ENCODE results near the gene MYO7A. TPM values are rescaled to one million over a fixed set of nuclear protein-coding genes. Genes with fewer than 3 reads are reported as not detected.

The MYO7A gene
- total and polyA plus RNA-seq, 2 of the 4 experiments (the other 2 are of a cell fraction), result 0.02 TPM; not detected in 1

DNA sequence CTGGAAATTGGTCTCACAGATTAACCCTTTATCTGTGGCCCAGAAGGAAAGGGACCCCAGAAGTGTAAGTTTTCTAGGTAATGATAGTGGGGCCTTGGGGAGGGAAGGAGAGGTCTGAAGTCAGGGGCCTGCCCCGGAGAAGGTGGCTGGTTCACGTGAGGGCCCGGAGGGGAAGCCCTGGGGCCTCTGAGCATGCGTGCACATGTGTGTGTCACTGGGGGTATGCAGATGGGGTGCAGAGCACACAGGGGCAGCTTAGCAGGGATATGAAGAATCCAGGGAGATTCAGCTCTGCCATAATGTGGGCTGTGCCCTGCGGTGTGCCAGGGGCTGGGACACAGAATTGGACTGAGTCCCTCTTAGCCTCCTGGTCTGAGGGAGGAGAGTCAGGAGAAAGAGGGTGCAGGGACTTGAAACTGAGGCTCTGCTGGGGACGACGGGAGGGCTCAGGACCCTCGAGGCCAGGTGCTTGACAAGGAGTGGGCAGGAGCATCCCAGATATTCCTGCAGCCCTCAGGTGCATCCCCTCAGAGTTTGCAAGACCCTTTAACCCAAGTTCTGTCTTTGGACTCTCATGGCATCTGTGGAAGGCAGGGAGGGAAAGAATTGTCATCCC is 15.5 kb downstream of the MYO7A start:
- H2AK9ac ChIP-seq (replicated peaks; ENCODE audit: low read depth, low read length, poor library complexity), result no peak overlapping the region
- no peak overlapping the region for H2AK5ac ChIP-seq (ENCODE audit: low read depth, low read length)
- TF ChIP-seq FOS (IDR thresholded peaks at IDR 0.05; ENCODE audit: low read depth, low read length), result no peak
- TF ChIP-seq BHLHE40 (IDR thresholded peaks at IDR 0.05; ENCODE audit: low read depth, low read length), result no peak
- no peak for TF ChIP-seq RFX5 (IDR thresholded peaks at IDR 0.05; ENCODE audit: low read depth, low read length)
- TF ChIP-seq POLR2A (IDR thresholded peaks at IDR 0.05; ENCODE audit: low read depth, low read length), result no peak
- no peak for TF ChIP-seq ELK1 (IDR thresholded peaks at IDR 0.05; ENCODE audit: borderline replicate concordance, low read depth, low read length)
- TF ChIP-seq CHD1 (IDR thresholded peaks at IDR 0.05; ENCODE audit: low read depth, low read length), result no peak
- TF ChIP-seq NFE2L2 (IDR thresholded peaks at IDR 0.05; ENCODE audit: low read depth, low read length), result no peak
- TF ChIP-seq SMC3 (IDR thresholded peaks at IDR 0.05; ENCODE audit: low read depth, low read length), result no peak
- TF ChIP-seq CEBPB (IDR thresholded peaks at IDR 0.05; ENCODE audit: low read depth, low read length), result no peak
- no peak for TF ChIP-seq MAFK (IDR thresholded peaks at IDR 0.05; ENCODE audit: low read depth, low read length)
- no peak for TF ChIP-seq MAZ (IDR thresholded peaks at IDR 0.05; ENCODE audit: borderline replicate concordance, low read depth, low read length)
- no peak for TF ChIP-seq RAD21 (IDR thresholded peaks at IDR 0.05; ENCODE audit: low read length)
- no peak for TF ChIP-seq CTCF (conservative IDR thresholded peaks at IDR 0.05; ENCODE audit: low read depth, low read length)
- TF ChIP-seq RCOR1 (IDR thresholded peaks at IDR 0.05; ENCODE audit: insufficient replicate concordance, low read length), result no peak
- TF ChIP-seq, protein P1, sequence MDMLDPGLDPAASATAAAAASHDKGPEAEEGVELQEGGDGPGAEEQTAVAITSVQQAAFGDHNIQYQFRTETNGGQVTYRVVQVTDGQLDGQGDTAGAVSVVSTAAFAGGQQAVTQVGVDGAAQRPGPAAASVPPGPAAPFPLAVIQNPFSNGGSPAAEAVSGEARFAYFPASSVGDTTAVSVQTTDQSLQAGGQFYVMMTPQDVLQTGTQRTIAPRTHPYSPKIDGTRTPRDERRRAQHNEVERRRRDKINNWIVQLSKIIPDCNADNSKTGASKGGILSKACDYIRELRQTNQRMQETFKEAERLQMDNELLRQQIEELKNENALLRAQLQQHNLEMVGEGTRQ (IDR thresholded peaks at IDR 0.05; ENCODE audit: low read depth, low read length), result no peak
- TF ChIP-seq MXI1 (IDR thresholded peaks at IDR 0.05; ENCODE audit: borderline replicate concordance, low read depth, low read length), result no peak
- intact Hi-C loops (cut with micrococcal nuclease), result no loop called here
- no peaks in the 10 kb centered on the region for H3K9me3 ChIP-seq (ENCODE audit: control insufficient read depth, insufficient read depth, low read length)
- no peak overlapping the region for H3K4ac ChIP-seq (ENCODE audit: low read depth, low read length)
- no peak overlapping the region for H3K23ac ChIP-seq (ENCODE audit: low read depth, low read length)
- H3K4me3 ChIP-seq (ENCODE audit: insufficient read depth, low read depth, low read length), result no peak overlapping the region
- no peak overlapping the region for H2AFZ ChIP-seq (replicated peaks; ENCODE audit: low read length, poor library complexity)
- WGBS, 2 experiments (ENCODE audit: extremely low coverage in 2 of 2, insufficient read length in 1 of 2), result 92% methylated on average over 2 of the region's 8 CpGs; no CpG with 5 or more reads in 1 of the 2 experiments
- ATAC-seq (ENCODE audit: low read depth) (no peak), DNase-seq (no peak)
- ChIA-PET CTCF (no interaction called here), POLR2A (ENCODE audit: unreplicated experiment) (no interaction called here)
- H3K27me3 ChIP-seq (ENCODE audit: control insufficient read depth, insufficient read depth, low read length), result peaks cover 37% of the 10 kb centered on the region
- no peak overlapping the region for H4K91ac ChIP-seq (ENCODE audit: insufficient read depth, low read depth, low read length)
- H3K9ac ChIP-seq (ENCODE audit: low read depth, low read length), result no peak overlapping the region
- no peak overlapping the region for H3K4me2 ChIP-seq (ENCODE audit: low read depth, low read length)
- no peaks in the 10 kb centered on the region for H3K4me1 ChIP-seq (ENCODE audit: control insufficient read depth, insufficient read depth, low read length)
- no peaks in the 10 kb centered on the region for H3K36me3 ChIP-seq (ENCODE audit: control insufficient read depth, insufficient read depth, low read length)
- no peak overlapping the region for H2BK120ac ChIP-seq (ENCODE audit: low read depth, low read length)
- H3K56ac ChIP-seq (ENCODE audit: extremely low read depth, insufficient read depth, low read length), result no peak overlapping the region
- no peak overlapping the region for H3K27ac ChIP-seq (ENCODE audit: insufficient read depth, low read length)
- no peaks in the 10 kb centered on the region; the same call in 1 of the 2 replicates for H3K9me1 ChIP-seq (ENCODE audit: insufficient read depth, low read length)
- H3K79me1 ChIP-seq (ENCODE audit: low read depth in 1 of 2, low read length in 2 of 2), result no peaks in the 10 kb centered on the region
- H3K18ac ChIP-seq (ENCODE audit: low read depth, low read length), result no peak overlapping the region
- no peaks in the 10 kb centered on the region for H4K20me1 ChIP-seq (ENCODE audit: insufficient read depth, low read length)
- no TSS peak for BruUV-seq (replicated peaks)
- no peak overlapping the region for H4K5ac ChIP-seq (ENCODE audit: low read depth, low read length)
- H2BK15ac ChIP-seq (ENCODE audit: low read depth, low read length), result no peak overlapping the region
- in situ Hi-C loops (cut with MboI; ENCODE audit: low sequenced_read_pairs), result no loop called here
- H3K14ac ChIP-seq (replicated peaks; ENCODE audit: low read depth, low read length), result no peak overlapping the region
- no peak overlapping the region for H2BK5ac ChIP-seq (ENCODE audit: low read depth, low read length, poor library complexity, severe bottlenecking)
- no peak overlapping the region for H2BK20ac ChIP-seq (ENCODE audit: low read depth, low read length)
- no peak overlapping the region for H4K8ac ChIP-seq (ENCODE audit: low read depth in 2 of 2, low read length in 2 of 2)
- dilution Hi-C loops (cut with HindIII; ENCODE audit: low sequenced_read_pairs, unreplicated experiment), result no loop called here
